Chondrocyte (in vitro differentiated cells): ENCODE data around the gene BCORL1. TPM values are rescaled to one million over a fixed set of nuclear protein-coding genes. Genes with fewer than 3 reads are reported as not detected.

ENCODE experiments used
- DNase-seq: peaks from one replicate; pipeline ENCODE4 v3.0.0; 2021; ENCODE audit warnings: mixed read lengths, low spot score
- H3K27ac Mint-ChIP-seq: one replicate; pipeline ENCODE4 v1.8.0; 2021; ENCODE audit warnings: mild to moderate bottlenecking, moderate library complexity, mixed read lengths; ENCODE audit not compliant: unreplicated experiment
- H3K27me3 Mint-ChIP-seq: 2 replicates; pipeline ENCODE4 v1.8.0; 2021; ENCODE audit warnings: low read depth, mixed read lengths
- H3K36me3 Mint-ChIP-seq: 2 replicates; pipeline ENCODE4 v1.8.0; 2021; ENCODE audit warnings: low read depth, mixed read lengths
- H3K4me1 Mint-ChIP-seq: 2 replicates; pipeline ENCODE4 v1.8.0; 2021; ENCODE audit warnings: low read depth, mild to moderate bottlenecking, mixed read lengths
- H3K4me3 Mint-ChIP-seq: one replicate; pipeline ENCODE4 v1.8.0; 2021; ENCODE audit warnings: mild to moderate bottlenecking, moderate library complexity, mixed read lengths; ENCODE audit not compliant: unreplicated experiment
- H3K9me3 Mint-ChIP-seq: 2 replicates; pipeline ENCODE4 v1.8.0; 2021; ENCODE audit warnings: low read depth, mixed read lengths
- CTCF ChIP-seq: fragments of 200-600 bp; sonication (generic); IDR thresholded peaks from 2 replicates; pipeline ENCODE4 v1.5.0; 2021; ENCODE audit warnings: antibody characterized with exemption, mild to moderate bottlenecking, moderate library complexity
- total RNA-seq: library from RNA; stranded (reverse); gene quantifications from 3 replicates; pipeline ENCODE4 v1.2.1, GENCODE V29; 2021

Gene BCORL1
- total RNA-seq, 1 donor from 2014 or later: 20.6 TPM

GRCh38 chrX:130097507-130098209 lies 115.2 kb downstream of the BCORL1 start:
- Mint-ChIP-seq H3K9me3 (no peaks in the 10 kb centered on the region), H3K27me3 (no peaks in the 10 kb centered on the region), H3K36me3 (no peaks in the 10 kb centered on the region), H3K4me1 (peaks cover 22% of the 10 kb centered on the region), H3K4me3 (no peak overlapping the region), H3K27ac (no peak overlapping the region)
- no peak for TF ChIP-seq CTCF
- no peak for DNase-seq

DNA sequence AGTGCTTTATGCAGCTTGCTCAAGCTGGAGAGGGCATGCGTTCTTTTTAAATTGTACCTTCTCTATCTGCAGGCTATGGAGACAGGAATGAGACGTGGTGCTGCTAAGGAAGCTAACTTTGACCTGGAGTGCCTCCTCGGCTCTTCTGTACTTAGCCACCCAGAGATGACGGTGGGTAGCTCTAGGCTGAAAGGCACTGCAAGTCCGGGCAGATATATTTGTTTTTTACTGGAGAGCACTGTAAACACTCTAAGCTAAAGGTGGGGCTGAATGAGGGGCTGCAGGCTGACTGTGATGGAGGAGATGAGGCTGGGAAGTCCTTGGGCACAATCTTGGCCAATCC lies 115.7 kb downstream of the BCORL1 start:
- Mint-ChIP-seq H3K9me3 (no peaks in the 10 kb centered on the region), H3K27me3 (no peaks in the 10 kb centered on the region), H3K27ac (no peak overlapping the region), H3K4me3 (no peak overlapping the region), H3K36me3 (no peaks in the 10 kb centered on the region), H3K4me1 (peaks cover 24% of the 10 kb centered on the region)
- no peak for TF ChIP-seq CTCF
- no peak for DNase-seq

DNA sequence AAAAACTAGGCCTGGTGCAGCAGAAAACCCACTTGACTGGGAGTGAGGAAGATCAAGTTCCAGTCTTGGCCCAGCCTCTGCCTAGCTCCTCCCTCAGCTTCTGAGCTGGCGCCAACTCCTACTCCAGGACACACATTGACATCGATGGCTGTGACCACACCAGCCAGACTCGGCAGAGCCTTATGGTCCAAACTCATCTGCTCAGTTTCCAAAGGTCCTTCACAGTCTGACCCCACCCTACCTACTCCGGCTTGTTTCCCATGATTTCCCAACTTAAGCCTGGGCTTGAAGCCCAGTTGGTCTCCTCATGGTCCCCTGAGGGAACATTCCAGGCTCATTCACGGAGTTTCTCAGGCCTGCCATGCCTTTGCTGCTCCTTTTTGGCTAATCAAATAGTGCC lies 117.7 kb downstream of the BCORL1 start:
- H3K36me3 Mint-ChIP-seq: no peaks in the 10 kb centered on the region
- H3K4me1 Mint-ChIP-seq: peaks cover 33% of the 10 kb centered on the region
- no peak for DNase-seq
- H3K9me3 Mint-ChIP-seq: no peaks in the 10 kb centered on the region
- TF ChIP-seq CTCF: no peak
- H3K27me3 Mint-ChIP-seq: no peaks in the 10 kb centered on the region
- H3K4me3 Mint-ChIP-seq: no peak overlapping the region
- peak overlapping the region; percentile 74 for H3K27ac Mint-ChIP-seq

DNA sequence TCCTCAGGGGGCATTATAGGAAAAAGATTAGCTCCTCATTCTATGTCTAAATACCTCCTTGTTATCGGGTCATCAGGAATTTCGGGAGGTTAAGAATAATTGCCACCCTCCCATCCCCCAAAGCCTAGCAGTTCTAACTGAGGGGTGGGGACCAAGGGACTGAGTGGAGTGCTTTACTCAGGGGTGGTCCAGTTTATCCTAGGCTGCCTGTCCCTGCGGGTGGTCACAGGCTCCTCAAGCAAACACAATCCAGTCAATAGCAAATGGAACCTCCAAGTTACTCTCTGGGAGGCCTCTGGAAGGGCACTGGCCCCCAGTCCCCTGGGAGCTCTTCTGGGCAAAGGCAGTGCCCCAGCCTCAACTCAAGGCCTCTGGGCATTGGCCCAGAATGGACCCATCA lies 121.2 kb downstream of the BCORL1 start:
- Mint-ChIP-seq H3K9me3 (no peaks in the 10 kb centered on the region), H3K4me1 (peaks cover 54% of the 10 kb centered on the region), H3K4me3 (no peak overlapping the region), H3K36me3 (no peaks in the 10 kb centered on the region), H3K27me3 (no peaks in the 10 kb centered on the region), H3K27ac (no peak overlapping the region)
- TF ChIP-seq CTCF: no peak
- no peak for DNase-seq

DNA sequence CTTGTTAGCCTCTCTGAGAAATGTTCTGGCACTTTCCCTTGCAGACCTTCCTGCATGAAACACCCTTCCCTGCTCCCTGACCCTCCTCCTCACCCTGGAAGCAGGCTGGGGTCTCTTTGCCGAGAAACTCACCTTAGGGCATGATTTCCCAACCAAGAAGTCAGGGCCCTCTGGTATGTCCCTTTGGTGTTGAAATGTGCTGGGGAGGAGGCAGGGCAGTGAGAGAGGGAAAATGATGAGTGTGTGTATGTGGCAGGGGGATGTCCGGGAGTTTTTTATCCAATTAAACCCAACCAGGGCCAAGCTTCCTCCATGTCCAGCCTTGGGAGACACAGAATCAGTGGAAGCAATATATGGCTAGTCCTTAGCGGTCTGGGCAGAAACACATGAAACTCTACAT lies 122.8 kb downstream of the BCORL1 start:
- Mint-ChIP-seq H3K36me3 (no peaks in the 10 kb centered on the region), H3K27me3 (no peaks in the 10 kb centered on the region), H3K27ac (peak overlapping the region; percentile 17), H3K4me3 (no peak overlapping the region), H3K9me3 (no peaks in the 10 kb centered on the region), H3K4me1 (peaks cover 57% of the 10 kb centered on the region)
- no peak for TF ChIP-seq CTCF
- DNase-seq: no peak
